Colonic mucosa (tissue), 4 donors: ENCODE measurements around the gene CAPN15. TPM values are rescaled to one million over a fixed set of nuclear protein-coding genes. Genes with fewer than 3 reads are reported as not detected.

Experiments
- DNase-seq: peaks from one replicate; pipeline ENCODE4 v3.0.0-alpha.2; 2020
- H3K27ac ChIP-seq: fragments of 200-600 bp; one replicate; pipeline ENCODE4 v1.8.0; 2021
- H3K27me3 ChIP-seq: fragments of 200-600 bp; one replicate; pipeline ENCODE4 v1.8.0; 2021
- H3K36me3 ChIP-seq: fragments of 200-600 bp; one replicate; pipeline ENCODE4 v1.8.0; 2021
- H3K4me1 ChIP-seq: fragments of 200-600 bp; one replicate; pipeline ENCODE4 v1.8.0; 2021; ENCODE audit warnings: mild to moderate bottlenecking
- H3K4me3 ChIP-seq: fragments of 200-600 bp; one replicate; pipeline ENCODE4 v1.8.0; 2021
- H3K9ac ChIP-seq, 2 donors: one replicate each; pipeline ENCODE4 v1.7.0; 2013; ENCODE audit warnings: control low read depth in 2 of 2, low read depth in 2 of 2, low read length in 2 of 2
- H3K9me3 ChIP-seq: fragments of 200-600 bp; one replicate; pipeline ENCODE4 v1.8.0; 2021
- CTCF ChIP-seq: fragments of 200-600 bp; IDR thresholded peaks from one replicate; pipeline ENCODE4 v1.8.0; 2022; ENCODE audit warnings: antibody characterized with exemption, mild to moderate bottlenecking
- intact Hi-C: fragments of 100-400 bp; cut with DNase I; formaldehyde crosslinking; loops from one replicate; pipeline ENCODE4 v1.14.1; 2022
- total RNA-seq, 2 donors: library from RNA; stranded (reverse); fragmentation: NEBNext Ultra II Directional in 1 of 2; extraction: Animal tissue kit (Norgen Biotek cat#: 25700) in 1 of 2; gene quantifications; one replicate each; pipeline ENCODE4 v1.2.1, GENCODE V29; 2021
- donor health status: healthy.
- donor health status: DM: no; HTN: no; CAD: no.
- donor health status: DM: no; HTN: no; CAD: no.

CAPN15 gene
- total RNA-seq, 2 donors from 2014 or later = 74.6 to 139 TPM

DNA sequence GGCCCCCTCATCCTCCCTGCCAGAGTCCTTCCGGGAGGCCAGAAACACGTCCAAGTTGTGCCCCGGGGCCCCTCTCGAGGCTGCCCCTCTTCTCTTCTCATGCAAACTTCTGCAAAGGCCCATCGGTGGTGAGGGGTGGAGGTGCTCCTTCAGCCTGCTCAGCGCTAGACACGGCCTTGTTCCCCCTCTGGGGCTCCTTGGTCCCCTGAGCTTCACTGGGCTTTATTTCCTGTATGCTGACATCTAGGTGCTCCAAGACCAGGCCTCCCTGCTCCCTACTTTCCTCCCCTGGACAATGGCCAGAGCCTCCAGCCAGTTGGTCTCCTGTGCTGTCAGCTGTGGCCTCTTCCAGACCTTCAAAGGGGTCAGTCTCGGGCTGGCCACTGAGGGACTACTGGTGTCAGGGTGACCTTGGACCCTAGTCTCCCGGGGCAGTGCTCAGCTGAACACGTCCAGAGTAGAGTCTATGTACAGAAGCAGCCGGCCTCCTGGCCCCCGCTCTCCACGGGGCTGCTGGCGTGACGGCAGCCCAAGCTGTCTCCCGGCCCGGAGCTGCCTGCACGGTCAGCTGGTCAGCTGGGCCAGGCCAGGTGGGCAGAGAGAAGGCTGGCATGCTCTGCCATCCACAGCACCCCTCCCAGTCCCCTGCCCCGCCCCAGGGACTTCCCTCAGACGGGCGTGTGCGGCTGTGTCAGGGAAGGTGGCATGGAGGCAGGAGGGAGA, 30.9 kb downstream of the CAPN15 start:
- Histone ChIP-seq H3K27ac (no peak overlapping the region), H3K27me3 (peaks cover 26% of the 10 kb centered on the region), H3K4me1 (no peaks in the 10 kb centered on the region), H3K36me3 (no peaks in the 10 kb centered on the region), H3K4me3 (no peak overlapping the region), H3K9me3 (no peaks in the 10 kb centered on the region), H3K9ac (no peak overlapping the region)
- DNase-seq = no peak
- intact Hi-C loops = no loop called here
- no peak for TF ChIP-seq CTCF

- no peak for DNase-seq
- no peaks in the 10 kb centered on the region for H3K4me1 ChIP-seq
- H3K4me3 ChIP-seq = no peak overlapping the region
- no peak overlapping the region for H3K27ac ChIP-seq
- no peaks in the 10 kb centered on the region for H3K9me3 ChIP-seq
- peaks cover 26% of the 10 kb centered on the region for H3K27me3 ChIP-seq
- no peaks in the 10 kb centered on the region for H3K36me3 ChIP-seq
- TF ChIP-seq CTCF = no peak
- intact Hi-C loops = no loop called here
- H3K9ac ChIP-seq = no peak overlapping the region
Measured at GRCh38 chr16:559021-559380, 31.5 kb downstream of the CAPN15 start.

GRCh38 chr16:559411-560203, 32.1 kb downstream of the CAPN15 start:
- peaks cover 26% of the 10 kb centered on the region for H3K27me3 ChIP-seq
- no peaks in the 10 kb centered on the region for H3K4me1 ChIP-seq
- no peaks in the 10 kb centered on the region for H3K9me3 ChIP-seq
- H3K9ac ChIP-seq = no peak overlapping the region
- H3K36me3 ChIP-seq = no peaks in the 10 kb centered on the region
- H3K27ac ChIP-seq = no peak overlapping the region
- DNase-seq = no peak
- TF ChIP-seq CTCF = no peak
- intact Hi-C loops = no loop called here
- no peak overlapping the region for H3K4me3 ChIP-seq

DNA sequence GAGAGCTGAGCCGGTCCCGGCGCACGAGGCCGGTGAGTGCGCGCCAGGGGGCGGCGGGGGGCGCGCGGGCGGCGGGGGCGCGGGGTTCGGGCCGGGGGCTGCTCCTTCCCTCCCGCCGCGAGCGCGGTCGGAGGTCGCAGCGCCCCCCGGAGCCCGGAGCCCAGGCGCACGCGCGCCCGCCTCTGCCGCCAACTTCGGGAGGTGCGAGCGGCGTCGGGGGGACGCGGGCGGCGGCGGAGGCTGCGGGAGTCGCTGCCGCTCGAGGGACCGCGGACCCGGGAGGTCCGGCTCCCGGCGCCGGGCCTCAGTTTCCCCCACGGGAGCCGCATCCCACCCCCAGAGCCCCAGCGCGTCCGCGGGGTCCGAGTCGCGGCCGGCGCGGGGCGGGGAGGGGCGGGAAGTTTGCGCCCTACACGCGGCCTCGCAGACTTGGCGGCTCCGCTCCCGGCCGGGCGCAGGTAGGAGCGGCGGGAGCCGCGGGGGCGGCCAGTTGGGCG, 32.7 kb downstream of the CAPN15 start, which contains the start of gene PRR35:
Gene PRR35 (plus strand): TSS at position 191 of the 497 bp plus-strand sequence. CDS start 2,901 bp downstream, outside the sequence.
- Histone ChIP-seq H3K4me3 (no peak within 1 kb of the TSS), H3K9ac (no peak within 1 kb of the TSS), H3K36me3 (no peaks in the 10 kb centered on the region), H3K27ac (no peak within 1 kb of the TSS), H3K27me3 (peaks cover 26% of the 10 kb centered on the region), H3K4me1 (no peaks in the 10 kb centered on the region), H3K9me3 (no peaks in the 10 kb centered on the region)
- no peak for TF ChIP-seq CTCF
- no peak for DNase-seq
- intact Hi-C loops = no loop called here

GRCh38 chr16:560701-561412, 33.3 kb downstream of the CAPN15 start:
- no peak for DNase-seq
- Histone ChIP-seq H3K27ac (no peak overlapping the region), H3K36me3 (no peaks in the 10 kb centered on the region), H3K4me1 (no peaks in the 10 kb centered on the region), H3K9me3 (no peaks in the 10 kb centered on the region), H3K9ac (no peak overlapping the region), H3K4me3 (no peak overlapping the region), H3K27me3 (peaks cover 26% of the 10 kb centered on the region)
- intact Hi-C loops = no loop called here
- TF ChIP-seq CTCF = no peak
